HepG2 (cell line): Measurements from ENCODE around the gene GTF2A1. TPM values are rescaled to one million over a fixed set of nuclear protein-coding genes. Genes with fewer than 3 reads are reported as not detected.
A peak's percentile ranks its signal among the peaks of the same experiment; 100 is the strongest.

Source experiments
- BCL3 ChIP-seq: sonication (generic); formaldehyde crosslinking; IDR thresholded peaks from 2 replicates; pipeline ENCODE4 v1.5.1; 2020; ENCODE audit warnings: mild to moderate bottlenecking, missing genetic modification reagents, moderate library complexity
- GRHL1 ChIP-seq: sonication (generic); formaldehyde crosslinking; conservative IDR thresholded peaks from 2 replicates; pipeline ENCODE4 v1.8.0; 2022; ENCODE audit warnings: missing genetic modification reagents
- HNF4G ChIP-seq, 2 experiments: sonication (generic) in 1 of 2; formaldehyde crosslinking in 1 of 2; IDR thresholded peaks; 2 replicates each; pipeline versions ENCODE4 v1.4.0 to v1.6.1; 2011 to 2020; ENCODE audit warnings: borderline replicate concordance in 2 of 2, low read depth in 2 of 2, mild to moderate bottlenecking in 2 of 2, low read length in 1 of 2, missing genetic modification reagents in 1 of 2, moderate library complexity in 1 of 2
- MAFG ChIP-seq: sonication (generic); formaldehyde crosslinking; IDR thresholded peaks from 2 replicates; pipeline ENCODE4 v1.5.1; 2020; ENCODE audit warnings: mild to moderate bottlenecking, missing genetic modification reagents
- ONECUT2 ChIP-seq: sonication (generic); formaldehyde crosslinking; IDR thresholded peaks from 2 replicates; pipeline ENCODE4 v1.4.0; 2020; ENCODE audit warnings: missing genetic modification reagents
- RELA ChIP-seq: sonication (generic); formaldehyde crosslinking; IDR thresholded peaks from 2 replicates; pipeline ENCODE4 v1.4.0; 2020; ENCODE audit warnings: missing genetic modification reagents
- RXRA ChIP-seq: sonication (generic); formaldehyde crosslinking; IDR thresholded peaks from 2 replicates; pipeline ENCODE4 v1.5.1; 2020; ENCODE audit warnings: missing genetic modification reagents
- SALL1 ChIP-seq: sonication (generic); formaldehyde crosslinking; IDR thresholded peaks from 2 replicates; pipeline ENCODE4 v1.8.0; 2022; ENCODE audit warnings: mild to moderate bottlenecking, missing genetic modification reagents
- SIX4 ChIP-seq: sonication (generic); formaldehyde crosslinking; IDR thresholded peaks from 2 replicates; pipeline ENCODE4 v1.4.0; 2020; ENCODE audit warnings: missing genetic modification reagents
- SRSF1 ChIP-seq: fragments of 200-400 bp; formaldehyde crosslinking; optimal IDR thresholded peaks from 2 replicates; pipeline ENCODE3; 2017; ENCODE audit warnings: mild to moderate bottlenecking, low read depth, low read length, moderate library complexity
- ZBTB1 ChIP-seq: sonication (generic); formaldehyde crosslinking; IDR thresholded peaks from 2 replicates; pipeline ENCODE4 v1.4.0; 2020; ENCODE audit warnings: missing genetic modification reagents, borderline replicate concordance
- ZC3H13 ChIP-seq: sonication (generic); formaldehyde crosslinking; IDR thresholded peaks from 2 replicates; pipeline ENCODE4 v1.8.1; 2023; ENCODE audit warnings: mild to moderate bottlenecking, missing genetic modification reagents, moderate library complexity
- ZNF274 ChIP-seq: sonication (generic); formaldehyde crosslinking; IDR thresholded peaks from 2 replicates; pipeline ENCODE4 v1.5.1; 2020; ENCODE audit warnings: mild to moderate bottlenecking, missing genetic modification reagents
- ZNF335 ChIP-seq: sonication (generic); formaldehyde crosslinking; IDR thresholded peaks from 2 replicates; pipeline ENCODE4 v1.4.0; 2020; ENCODE audit warnings: missing genetic modification reagents
- ZNF496 ChIP-seq: sonication (generic); formaldehyde crosslinking; IDR thresholded peaks from 2 replicates; pipeline ENCODE4 v1.8.1; 2023; ENCODE audit warnings: mild to moderate bottlenecking, moderate library complexity, missing genetic modification reagents; ENCODE audit not compliant: insufficient replicate concordance
- ZNF569 ChIP-seq: sonication (generic); formaldehyde crosslinking; IDR thresholded peaks from 2 replicates; pipeline ENCODE4 v1.5.0; 2020; ENCODE audit warnings: mild to moderate bottlenecking, missing genetic modification reagents, moderate library complexity, borderline replicate concordance
- ZNF749 ChIP-seq: sonication (generic); formaldehyde crosslinking; IDR thresholded peaks from 2 replicates; pipeline ENCODE4 v1.8.0; 2022; ENCODE audit warnings: mild to moderate bottlenecking, missing genetic modification reagents, moderate library complexity, borderline replicate concordance
- polyA plus RNA-seq, 8 experiments: library from polyadenylated mRNA; depleted of rRNA in 3 of 8; stranded (reverse) in 7 of 8; unstranded in 1 of 8; fragments of >200 nt; fragmentation: Illumina TruSeq in 4 of 8; extraction: Trizol in 4 of 8; gene quantifications; 2 replicates each; pipeline versions ENCODE4 v1.2.1 to v1.2.3, GENCODE V29; 2011 to 2016; ENCODE audit warnings: low read depth in 4 of 8, missing spikeins in 1 of 8, mixed read lengths in 1 of 8; ENCODE audit not compliant: insufficient read depth in 1 of 8
- total RNA-seq, 5 experiments: library from RNA; depleted of rRNA; stranded (reverse); fragments of >200 nt; fragmentation: Illumina TruSeq; extraction: Trizol; gene quantifications; 2 replicates each; pipeline ENCODE4 v1.2.3, GENCODE V29; 2016; ENCODE audit warnings: low read depth in 1 of 5
- TF ChIP-seq, protein P1 (sequence below): sonication (generic); formaldehyde crosslinking; IDR thresholded peaks from 2 replicates; pipeline ENCODE4 v1.5.0; 2020; ENCODE audit warnings: mild to moderate bottlenecking, low read depth, missing genetic modification reagents, borderline replicate concordance
- TF ChIP-seq, protein P2 (sequence below): sonication (generic); formaldehyde crosslinking; IDR thresholded peaks from 2 replicates; pipeline ENCODE4 v1.8.0; 2022; ENCODE audit warnings: mild to moderate bottlenecking, missing genetic modification reagents, borderline replicate concordance
- TF ChIP-seq, protein P3 (sequence below): sonication (generic); formaldehyde crosslinking; IDR thresholded peaks from 2 replicates; pipeline ENCODE4 v1.4.0; 2020; ENCODE audit warnings: missing genetic modification reagents

GTF2A1 gene
- total and polyA plus RNA-seq, 2 of the 13 experiments (the other 11 are each of a cell fraction or from before 2014, with no cell fraction given) = 14.9 to 17.5 TPM

DNA sequence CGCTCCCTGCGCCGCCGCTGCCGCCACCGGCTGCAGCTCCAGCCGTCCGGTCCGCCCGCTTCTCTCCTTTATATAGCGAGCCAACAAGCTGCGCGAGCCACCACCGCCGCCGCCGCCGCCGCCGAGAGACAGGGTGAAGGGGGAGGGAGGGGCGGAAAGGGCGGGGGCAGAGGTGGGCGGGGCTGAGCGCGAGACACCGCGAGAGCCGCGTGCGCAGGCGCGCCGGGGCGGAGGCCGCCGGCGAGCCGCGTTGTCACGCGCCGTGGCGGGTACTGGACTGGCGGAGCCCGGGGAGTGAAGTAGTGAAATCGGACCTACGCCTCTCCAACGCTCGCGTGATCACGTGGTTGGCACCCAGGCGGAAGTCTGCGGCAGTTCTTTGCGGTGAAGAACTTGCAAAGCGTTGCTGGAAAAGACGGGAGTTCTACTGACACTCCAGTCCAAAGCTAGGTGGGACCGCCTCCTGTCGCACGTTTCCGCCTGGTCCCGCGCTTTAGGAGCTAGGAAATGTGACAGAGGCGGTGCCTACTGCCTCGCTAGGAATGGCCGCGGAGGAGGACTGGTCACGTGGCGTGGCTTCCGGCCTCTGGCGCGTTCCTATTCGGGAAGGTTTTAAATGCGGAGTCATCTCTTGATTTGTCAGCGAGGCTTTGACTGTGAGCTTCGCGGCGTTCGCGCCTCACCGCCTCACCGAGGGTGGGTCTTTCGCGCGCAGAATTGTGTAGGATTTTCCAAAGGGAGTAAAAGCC is at the start of gene GTF2A1 (continued):
- no peak for TF ChIP-seq MAFG (CRISPR knock-in tag)
- TF ChIP-seq BCL3 (CRISPR knock-in tag) = peak; percentile 94; the same call in 1 of the 2 replicates
- TF ChIP-seq SRSF1 = peak; percentile 41
- TF ChIP-seq SIX4 (CRISPR knock-in tag) = peak; percentile 85
- TF ChIP-seq ONECUT2 (CRISPR knock-in tag) = 0 out of 2 replicates have a peak, but pooled peaks have one; percentile 8
- TF ChIP-seq GRHL1 (CRISPR knock-in tag) = no peak
- no peak for TF ChIP-seq ZNF496 (CRISPR knock-in tag)
- TF ChIP-seq ZNF569 (CRISPR knock-in tag) = 0 out of 2 replicates have a peak, but pooled peaks have one; percentile 63
- no peak for TF ChIP-seq RELA (CRISPR knock-in tag)
- TF ChIP-seq ZNF335 (CRISPR knock-in tag) = no peak
- TF ChIP-seq ZNF749 (CRISPR knock-in tag) = peak; percentile 61; the same call in 1 of the 2 replicates
- TF ChIP-seq ZBTB1 (CRISPR knock-in tag) = no peak
- TF ChIP-seq, protein P1, sequence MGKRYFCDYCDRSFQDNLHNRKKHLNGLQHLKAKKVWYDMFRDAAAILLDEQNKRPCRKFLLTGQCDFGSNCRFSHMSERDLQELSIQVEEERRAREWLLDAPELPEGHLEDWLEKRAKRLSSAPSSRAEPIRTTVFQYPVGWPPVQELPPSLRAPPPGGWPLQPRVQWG (CRISPR knock-in tag) = no peak
- TF ChIP-seq, protein P2, sequence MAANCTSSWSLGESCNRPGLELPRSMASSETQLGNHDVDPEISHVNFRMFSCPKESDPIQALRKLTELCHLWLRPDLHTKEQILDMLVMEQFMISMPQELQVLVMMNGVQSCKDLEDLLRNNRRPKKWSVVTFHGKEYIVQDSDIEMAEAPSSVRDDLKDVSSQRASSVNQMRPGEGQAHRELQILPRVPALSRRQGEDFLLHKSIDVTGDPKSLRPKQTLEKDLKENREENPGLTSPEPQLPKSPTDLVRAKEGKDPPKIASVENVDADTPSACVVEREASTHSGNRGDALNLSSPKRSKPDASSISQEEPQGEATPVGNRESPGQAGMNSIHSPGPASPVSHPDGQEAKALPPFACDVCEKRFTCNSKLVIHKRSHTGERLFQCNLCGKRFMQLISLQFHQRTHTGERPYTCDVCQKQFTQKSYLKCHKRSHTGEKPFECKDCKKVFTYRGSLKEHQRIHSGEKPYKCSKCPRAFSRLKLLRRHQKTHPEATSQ = 0 out of 2 replicates have a peak, but pooled peaks have one; percentile 39
- TF ChIP-seq ZC3H13 (CRISPR knock-in tag) = peak; percentile 91
- TF ChIP-seq SALL1 (CRISPR knock-in tag) = peak; percentile 85
- peak; percentile 49; the same call in 1 of the 2 replicates for TF ChIP-seq RXRA
- 0 out of 2 replicates have a peak, but pooled peaks have one; percentile 23 for TF ChIP-seq ZNF274
- no peak for TF ChIP-seq HNF4G (IDR thresholded peaks at IDR 0.05; ENCODE audit: borderline replicate concordance, low read depth, low read length)
- TF ChIP-seq HNF4G (CRISPR knock-in tag; IDR thresholded peaks at IDR 0.05; ENCODE audit: borderline replicate concordance, low read depth) = 0 out of 2 replicates have a peak, but pooled peaks have one; percentile 23
- TF ChIP-seq, protein P3, sequence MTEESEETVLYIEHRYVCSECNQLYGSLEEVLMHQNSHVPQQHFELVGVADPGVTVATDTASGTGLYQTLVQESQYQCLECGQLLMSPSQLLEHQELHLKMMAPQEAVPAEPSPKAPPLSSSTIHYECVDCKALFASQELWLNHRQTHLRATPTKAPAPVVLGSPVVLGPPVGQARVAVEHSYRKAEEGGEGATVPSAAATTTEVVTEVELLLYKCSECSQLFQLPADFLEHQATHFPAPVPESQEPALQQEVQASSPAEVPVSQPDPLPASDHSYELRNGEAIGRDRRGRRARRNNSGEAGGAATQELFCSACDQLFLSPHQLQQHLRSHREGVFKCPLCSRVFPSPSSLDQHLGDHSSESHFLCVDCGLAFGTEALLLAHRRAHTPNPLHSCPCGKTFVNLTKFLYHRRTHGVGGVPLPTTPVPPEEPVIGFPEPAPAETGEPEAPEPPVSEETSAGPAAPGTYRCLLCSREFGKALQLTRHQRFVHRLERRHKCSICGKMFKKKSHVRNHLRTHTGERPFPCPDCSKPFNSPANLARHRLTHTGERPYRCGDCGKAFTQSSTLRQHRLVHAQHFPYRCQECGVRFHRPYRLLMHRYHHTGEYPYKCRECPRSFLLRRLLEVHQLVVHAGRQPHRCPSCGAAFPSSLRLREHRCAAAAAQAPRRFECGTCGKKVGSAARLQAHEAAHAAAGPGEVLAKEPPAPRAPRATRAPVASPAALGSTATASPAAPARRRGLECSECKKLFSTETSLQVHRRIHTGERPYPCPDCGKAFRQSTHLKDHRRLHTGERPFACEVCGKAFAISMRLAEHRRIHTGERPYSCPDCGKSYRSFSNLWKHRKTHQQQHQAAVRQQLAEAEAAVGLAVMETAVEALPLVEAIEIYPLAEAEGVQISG = peak; percentile 11
